ENCODE measurements around the gene SPRY4. TPM values are rescaled to one million over a fixed set of nuclear protein-coding genes. Genes with fewer than 3 reads are reported as not detected.
A peak's percentile ranks its signal among the peaks of the same experiment; 100 is the strongest.

Gene SPRY4
- total and polyA plus RNA-seq, 10 donors, result 0.76 to 33.5 (median 15.8) TPM

DNA sequence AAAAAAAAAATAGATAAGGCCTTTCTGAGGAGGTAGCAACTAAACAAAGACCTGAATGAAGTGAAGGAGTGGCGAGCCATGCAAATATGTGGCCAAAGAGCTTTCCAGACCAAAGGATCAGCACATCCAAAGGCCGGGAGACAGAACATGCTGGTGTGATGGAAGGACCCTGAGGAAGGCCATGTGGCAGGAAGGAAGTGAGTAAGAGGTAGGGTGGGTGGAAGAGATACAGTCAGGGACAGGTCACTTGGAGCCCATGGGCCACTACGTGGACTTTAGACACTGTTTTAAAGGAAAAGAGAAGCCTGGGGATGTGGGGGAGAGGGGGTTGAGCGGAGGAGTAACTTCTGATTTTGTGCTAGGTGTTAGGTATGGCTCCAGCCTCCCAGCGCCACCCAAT is 31.3 kb downstream of the SPRY4 start:
- H3K36me3 ChIP-seq, result no peaks in the 10 kb centered on the region
- no peaks in the 10 kb centered on the region for H3K9me3 ChIP-seq
- intact Hi-C loops (cut with DNase I; ENCODE audit: low total_unique reads), result no loop called here
- no peak overlapping the region for H3K4me3 ChIP-seq
- TF ChIP-seq POLR2A (IDR thresholded peaks at IDR 0.05) (no peak), POLR2AphosphoS5 (IDR thresholded peaks at IDR 0.05) (peak in 1 of 3 donors; percentile 15)
- H3K4me1 ChIP-seq, result peaks cover 3 to 53% (median 21%) of the 10 kb centered on the region in 6 donors
- 64 to 73% (median 67%) methylated on average over 5 of the region's 5 CpGs for WGBS, 5 donors
- DNase-seq, result no peak
- no peak overlapping the region for H3K27ac ChIP-seq
- H3K27me3 ChIP-seq (replicated peaks in 1 of 7), result peaks cover 0 to 4% (median 0%) of the 10 kb centered on the region in 7 donors

DNA sequence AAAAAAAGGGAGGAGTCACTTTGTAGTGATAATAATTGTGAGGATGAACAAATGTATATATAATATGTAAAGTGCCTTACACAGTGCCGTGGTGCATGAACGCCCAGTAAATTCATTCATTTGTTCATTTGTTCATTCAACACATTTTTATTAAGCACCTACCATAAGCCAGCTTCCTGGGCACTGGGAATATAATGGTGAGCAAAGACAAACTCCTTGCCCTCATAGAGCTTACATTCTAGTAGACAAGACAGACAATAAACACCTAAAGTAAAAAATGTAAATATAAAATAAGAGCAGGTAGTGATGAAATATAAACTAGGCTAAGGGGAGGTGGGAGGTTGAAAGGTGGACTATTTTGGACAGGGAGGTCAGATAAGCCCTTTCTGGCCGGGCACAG is 32.0 kb downstream of the SPRY4 start:
- DNase-seq, result no peak
- no peak for TF ChIP-seq POLR2A (IDR thresholded peaks at IDR 0.05)
- TF ChIP-seq POLR2AphosphoS5 (IDR thresholded peaks at IDR 0.05), result no peak
- TF ChIP-seq CTCF (IDR thresholded peaks at IDR 0.05 in 8 of 11, conservative IDR thresholded peaks at IDR 0.05 in 3 of 11), result no peak
- intact Hi-C loops (cut with DNase I; ENCODE audit: low total_unique reads), result no loop called here
- H3K27me3 ChIP-seq (replicated peaks in 1 of 7), result peaks cover 0 to 4% (median 0%) of the 10 kb centered on the region in 7 donors
- no peak overlapping the region for H3K27ac ChIP-seq
- WGBS, 5 donors, result 91 to 99% (median 93%) methylated on average over 3 of the region's 3 CpGs
- no peaks in the 10 kb centered on the region for H3K9me3 ChIP-seq
- H3K4me1 ChIP-seq, result peaks cover 3 to 57% (median 27%) of the 10 kb centered on the region in 6 donors
- H3K36me3 ChIP-seq, result no peaks in the 10 kb centered on the region
- H3K4me3 ChIP-seq, result no peak overlapping the region

DNA sequence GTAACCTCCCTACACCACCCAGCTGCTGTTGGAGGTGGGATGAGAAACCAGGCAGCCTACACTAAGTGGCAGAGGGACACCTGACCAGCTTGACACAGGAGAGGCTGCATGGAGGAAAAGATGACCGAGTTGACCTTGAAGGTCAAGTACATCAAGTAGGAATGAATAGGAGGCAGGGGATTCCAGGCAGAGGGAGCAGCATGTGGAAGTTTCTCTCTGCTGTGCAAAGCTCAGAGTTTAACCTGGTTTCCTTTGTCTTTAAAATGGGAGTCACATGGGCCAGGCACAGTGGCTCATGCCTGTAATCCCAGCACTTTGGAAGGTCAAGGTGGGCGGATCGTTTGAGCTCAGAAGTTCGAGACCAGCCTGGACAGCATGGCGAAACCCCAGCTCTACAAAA is 32.6 kb downstream of the SPRY4 start:
- no peak for TF ChIP-seq CTCF (IDR thresholded peaks at IDR 0.05 in 8 of 11, conservative IDR thresholded peaks at IDR 0.05 in 3 of 11)
- no peak for TF ChIP-seq POLR2A (IDR thresholded peaks at IDR 0.05)
- TF ChIP-seq POLR2AphosphoS5 (IDR thresholded peaks at IDR 0.05), result no peak
- no peaks in the 10 kb centered on the region for H3K9me3 ChIP-seq
- no peak overlapping the region for H3K4me3 ChIP-seq
- no peaks in the 10 kb centered on the region for H3K36me3 ChIP-seq
- H3K4me1 ChIP-seq, result peaks cover 3 to 57% (median 30%) of the 10 kb centered on the region in 6 donors
- intact Hi-C loops (cut with DNase I; ENCODE audit: low total_unique reads), result no loop called here
- peaks cover 0 to 4% (median 0%) of the 10 kb centered on the region in 7 donors for H3K27me3 ChIP-seq (replicated peaks in 1 of 7)
- DNase-seq, result no peak
- WGBS, 5 donors, result 77 to 91% (median 79%) methylated on average over 5 of the region's 5 CpGs
- H3K27ac ChIP-seq, result no peak overlapping the region

- H3K36me3 ChIP-seq, result no peaks in the 10 kb centered on the region
- H3K4me3 ChIP-seq, result no peak overlapping the region
- no peaks in the 10 kb centered on the region for H3K9me3 ChIP-seq
- no peak for DNase-seq
- no peaks in the 10 kb centered on the region for H3K27me3 ChIP-seq (replicated peaks in 1 of 7)
- 29 to 42% (median 40%) methylated on average over 4 to 5 of the region's 5 CpGs for WGBS, 5 donors
- intact Hi-C loops (cut with DNase I; ENCODE audit: low total_unique reads), result no loop called here
- peaks cover 3 to 44% (median 23%) of the 10 kb centered on the region in 6 donors for H3K4me1 ChIP-seq
- no peak overlapping the region for H3K27ac ChIP-seq
- TF ChIP-seq POLR2AphosphoS5 (IDR thresholded peaks at IDR 0.05) (no peak), POLR2A (IDR thresholded peaks at IDR 0.05) (no peak), CTCF (IDR thresholded peaks at IDR 0.05 in 8 of 11, conservative IDR thresholded peaks at IDR 0.05 in 3 of 11) (no peak)
These were observed 34.1 kb downstream of the SPRY4 start for GRCh38 chr5:142290577-142291299.
